ENCODE measurements around the gene PDZD2. TPM values are rescaled to one million over a fixed set of nuclear protein-coding genes. Genes with fewer than 3 reads are reported as not detected.

PDZD2 gene
- total RNA-seq, 1 donor from 2014 or later = 2.6 TPM

DNA sequence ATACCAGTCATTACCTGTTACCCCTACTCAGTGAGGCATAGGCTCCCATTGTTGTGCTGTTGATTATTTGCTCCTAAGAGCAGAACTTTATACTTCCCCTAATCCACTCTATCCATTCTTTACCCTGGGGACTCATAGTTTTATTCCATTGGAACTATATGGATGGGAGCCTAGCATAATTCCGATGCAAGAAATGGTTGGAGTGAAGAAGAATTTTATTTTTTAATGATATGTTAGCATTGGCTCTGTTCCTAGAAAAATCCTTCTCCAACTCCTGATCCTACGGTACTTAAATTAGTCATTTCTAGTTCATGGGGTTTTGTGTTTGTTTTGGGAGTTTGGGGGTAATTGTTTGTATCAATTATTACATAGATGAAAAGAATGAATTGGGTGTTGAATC is 343.7 kb downstream of the PDZD2 start:
- no peak overlapping the region for H3K9ac ChIP-seq (ENCODE audit: low read depth in 1 of 3, low read length in 3 of 3)

DNA sequence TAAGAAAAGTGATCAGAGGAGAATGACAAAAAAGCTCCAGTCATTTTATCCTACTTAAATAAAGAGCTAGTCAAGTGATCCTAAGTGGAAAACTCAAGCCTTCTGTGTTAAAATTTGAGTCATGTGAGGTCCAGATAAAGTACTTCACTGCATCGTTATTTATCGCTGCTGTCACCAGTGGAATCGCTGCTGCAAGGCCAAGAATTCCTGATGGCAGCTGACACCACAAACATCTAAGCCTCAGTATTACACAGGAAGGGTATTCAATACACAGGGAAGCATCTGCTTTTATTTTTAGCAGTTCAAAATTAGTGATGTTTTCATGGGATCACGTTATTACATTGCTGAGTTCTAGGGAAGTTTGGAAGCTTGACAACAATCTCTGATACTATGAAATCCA is 344.9 kb downstream of the PDZD2 start:
- no peaks in the 10 kb centered on the region for H3K9me3 ChIP-seq (ENCODE audit: control insufficient read depth in 3 of 3, low read length in 3 of 3)
- no peak overlapping the region for H3K4me3 ChIP-seq (ENCODE audit: low read length in 3 of 3)
- no peaks in the 10 kb centered on the region for H3K36me3 ChIP-seq (ENCODE audit: control insufficient read depth in 3 of 3, insufficient read depth in 3 of 3, low read length in 3 of 3)
- peaks cover 0 to 4% (median 0%) of the 10 kb centered on the region in 3 donors for H3K27me3 ChIP-seq (ENCODE audit: control insufficient read depth in 3 of 3, insufficient read depth in 3 of 3, low read length in 3 of 3)
- H3K4me1 ChIP-seq (ENCODE audit: control insufficient read depth in 3 of 3, insufficient read depth in 3 of 3, low read length in 3 of 3) = peaks cover 8 to 14% (median 11%) of the 10 kb centered on the region in 3 donors
- no peak overlapping the region for H3K27ac ChIP-seq (ENCODE audit: low read depth, low read length)
- no peak overlapping the region for H3K9ac ChIP-seq (ENCODE audit: low read depth in 1 of 3, low read length in 3 of 3)

More for the DNA sequence above, 343.7 kb downstream of the PDZD2 start:
- Histone ChIP-seq H3K36me3 (ENCODE audit: control insufficient read depth in 3 of 3, insufficient read depth in 3 of 3, low read length in 3 of 3) (no peaks in the 10 kb centered on the region), H3K27me3 (ENCODE audit: control insufficient read depth in 3 of 3, insufficient read depth in 3 of 3, low read length in 3 of 3) (peaks cover 0 to 4% (median 0%) of the 10 kb centered on the region in 3 donors), H3K4me1 (ENCODE audit: control insufficient read depth in 3 of 3, insufficient read depth in 3 of 3, low read length in 3 of 3) (peaks cover 8 to 14% (median 11%) of the 10 kb centered on the region in 3 donors), H3K27ac (ENCODE audit: low read depth, low read length) (no peak overlapping the region), H3K4me3 (ENCODE audit: low read length in 3 of 3) (no peak overlapping the region), H3K9me3 (ENCODE audit: control insufficient read depth in 3 of 3, low read length in 3 of 3) (no peaks in the 10 kb centered on the region)

DNA sequence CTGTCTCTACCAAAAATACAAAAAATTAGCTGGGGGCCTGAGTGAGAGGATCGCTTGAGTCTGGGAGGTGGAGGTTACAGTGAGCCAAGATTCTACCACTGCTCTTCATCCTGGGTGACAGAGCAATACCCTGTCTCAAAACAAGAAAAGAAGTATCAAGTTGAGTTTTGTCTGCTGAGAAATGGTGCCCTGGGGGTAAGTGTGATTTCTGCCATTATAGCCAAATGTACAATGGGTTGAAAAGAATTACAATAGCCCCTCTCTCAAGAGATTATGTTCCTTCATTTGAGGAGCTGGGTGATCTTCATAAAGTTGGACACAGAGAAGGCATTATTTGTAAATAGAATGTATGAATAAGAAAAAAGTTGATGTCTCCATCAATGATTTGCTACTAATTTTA is 345.8 kb downstream of the PDZD2 start:
- Histone ChIP-seq H3K36me3 (ENCODE audit: control insufficient read depth in 3 of 3, insufficient read depth in 3 of 3, low read length in 3 of 3) (no peaks in the 10 kb centered on the region), H3K27ac (ENCODE audit: low read depth, low read length) (no peak overlapping the region), H3K4me3 (ENCODE audit: low read length in 3 of 3) (no peak overlapping the region), H3K4me1 (ENCODE audit: control insufficient read depth in 3 of 3, insufficient read depth in 3 of 3, low read length in 3 of 3) (peaks cover 8 to 14% (median 11%) of the 10 kb centered on the region in 3 donors), H3K27me3 (ENCODE audit: control insufficient read depth in 3 of 3, insufficient read depth in 3 of 3, low read length in 3 of 3) (peaks cover 0 to 4% (median 0%) of the 10 kb centered on the region in 3 donors), H3K9me3 (ENCODE audit: control insufficient read depth in 3 of 3, low read length in 3 of 3) (no peaks in the 10 kb centered on the region), H3K9ac (ENCODE audit: low read depth in 1 of 3, low read length in 3 of 3) (no peak overlapping the region)

DNA sequence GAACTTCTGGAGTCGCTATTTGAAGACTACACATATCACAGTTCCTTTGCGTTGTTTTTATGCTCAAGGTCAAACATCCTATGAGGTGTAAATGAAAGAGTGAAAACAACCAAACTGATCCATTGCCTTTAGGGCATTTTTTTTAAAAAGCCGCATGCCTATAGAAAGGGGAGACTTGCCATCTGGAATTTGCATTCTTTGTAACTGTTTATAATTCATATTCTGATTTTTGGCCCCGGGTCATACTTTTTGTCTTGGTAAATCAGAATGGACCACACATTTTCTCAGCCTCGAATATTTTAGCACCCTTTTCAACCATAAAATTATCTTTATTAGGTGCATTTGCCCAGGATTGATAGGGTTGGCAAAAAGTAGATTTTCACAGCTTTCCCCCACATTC is 347.2 kb downstream of the PDZD2 start:
- H3K4me1 ChIP-seq (ENCODE audit: control insufficient read depth in 3 of 3, insufficient read depth in 3 of 3, low read length in 3 of 3) = peaks cover 8 to 14% (median 11%) of the 10 kb centered on the region in 3 donors

GRCh38 chr5:31987985-31988710 is 349.2 kb downstream of the PDZD2 start:
- H3K9me3 ChIP-seq (ENCODE audit: control insufficient read depth in 3 of 3, low read length in 3 of 3) = no peaks in the 10 kb centered on the region
- H3K4me3 ChIP-seq (ENCODE audit: low read length in 3 of 3) = no peak overlapping the region
- no peaks in the 10 kb centered on the region for H3K27me3 ChIP-seq (ENCODE audit: control insufficient read depth in 3 of 3, insufficient read depth in 3 of 3, low read length in 3 of 3)
- H3K27ac ChIP-seq (ENCODE audit: low read depth, low read length) = no peak overlapping the region
- H3K4me1 ChIP-seq (ENCODE audit: control insufficient read depth in 3 of 3, insufficient read depth in 3 of 3, low read length in 3 of 3) = peaks cover 8 to 15% (median 9%) of the 10 kb centered on the region in 3 donors
- H3K9ac ChIP-seq (ENCODE audit: low read depth in 1 of 3, low read length in 3 of 3) = no peak overlapping the region
- no peaks in the 10 kb centered on the region for H3K36me3 ChIP-seq (ENCODE audit: control insufficient read depth in 3 of 3, insufficient read depth in 3 of 3, low read length in 3 of 3)

More for the DNA sequence above, 347.2 kb downstream of the PDZD2 start:
- Histone ChIP-seq H3K36me3 (ENCODE audit: control insufficient read depth in 3 of 3, insufficient read depth in 3 of 3, low read length in 3 of 3) (no peaks in the 10 kb centered on the region), H3K27ac (ENCODE audit: low read depth, low read length) (no peak overlapping the region), H3K9ac (ENCODE audit: low read depth in 1 of 3, low read length in 3 of 3) (no peak overlapping the region), H3K27me3 (ENCODE audit: control insufficient read depth in 3 of 3, insufficient read depth in 3 of 3, low read length in 3 of 3) (peaks cover 0 to 4% (median 0%) of the 10 kb centered on the region in 3 donors), H3K9me3 (ENCODE audit: control insufficient read depth in 3 of 3, low read length in 3 of 3) (no peaks in the 10 kb centered on the region), H3K4me3 (ENCODE audit: low read length in 3 of 3) (no peak overlapping the region)

DNA sequence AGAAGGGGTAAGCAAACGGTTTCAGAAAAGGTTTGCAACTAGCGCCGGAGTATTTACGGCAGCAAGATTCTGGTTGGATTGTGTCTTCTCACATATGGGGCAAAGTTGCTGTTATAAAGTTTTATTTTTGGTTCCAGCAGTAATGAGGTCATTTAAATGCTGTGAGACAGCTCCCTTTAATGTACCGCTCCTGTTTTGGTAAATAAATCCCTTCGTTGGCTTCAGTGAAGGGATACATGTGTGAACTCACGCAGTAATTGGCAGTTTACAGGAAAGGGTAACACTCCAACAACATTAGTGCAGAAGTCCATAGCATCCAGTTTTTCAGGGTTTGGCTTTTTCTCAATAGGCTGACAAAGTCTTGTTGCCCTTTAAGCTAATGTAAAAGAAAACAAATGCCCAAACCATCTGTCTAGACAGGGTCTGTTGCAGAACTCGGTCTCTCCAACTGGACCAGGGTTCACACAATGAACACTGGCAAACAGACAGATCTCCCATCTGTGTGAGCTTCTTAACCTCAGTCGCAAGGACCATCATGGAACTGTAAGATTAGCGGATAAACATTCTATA is 351.2 kb downstream of the PDZD2 start:
- H3K27me3 ChIP-seq (ENCODE audit: control insufficient read depth in 3 of 3, insufficient read depth in 3 of 3, low read length in 3 of 3) = peaks cover 0 to 3% (median 0%) of the 10 kb centered on the region in 3 donors
- no peak overlapping the region for H3K4me3 ChIP-seq (ENCODE audit: low read length in 3 of 3)
- no peaks in the 10 kb centered on the region for H3K36me3 ChIP-seq (ENCODE audit: control insufficient read depth in 3 of 3, insufficient read depth in 3 of 3, low read length in 3 of 3)
- no peak overlapping the region for H3K9ac ChIP-seq (ENCODE audit: low read depth in 1 of 3, low read length in 3 of 3)
- H3K9me3 ChIP-seq (ENCODE audit: control insufficient read depth in 3 of 3, low read length in 3 of 3) = no peaks in the 10 kb centered on the region
- no peak overlapping the region for H3K27ac ChIP-seq (ENCODE audit: low read depth, low read length)
- peaks cover 0 to 3% (median 0%) of the 10 kb centered on the region in 3 donors for H3K4me1 ChIP-seq (ENCODE audit: control insufficient read depth in 3 of 3, insufficient read depth in 3 of 3, low read length in 3 of 3)

DNA sequence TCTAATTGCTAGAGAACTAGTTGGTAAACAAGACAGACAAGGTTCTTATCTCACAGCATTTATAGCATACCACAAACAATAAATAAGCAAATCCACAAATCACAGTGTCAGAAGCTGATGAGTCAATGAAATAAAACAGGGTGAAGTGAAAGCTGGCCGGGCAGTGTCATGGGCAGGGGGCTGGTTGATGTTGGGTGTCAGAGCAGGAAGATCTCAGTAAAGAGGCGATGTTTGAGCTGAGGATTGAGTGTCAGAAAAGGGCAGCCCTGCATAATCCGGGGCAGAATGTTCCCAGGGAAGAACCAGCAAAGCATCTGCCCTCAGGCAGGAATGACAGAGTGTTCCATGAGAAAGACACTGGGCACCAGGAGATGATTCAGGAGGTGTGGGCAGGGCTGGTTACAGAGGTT is 351.8 kb downstream of the PDZD2 start:
- Histone ChIP-seq H3K9ac (ENCODE audit: low read depth in 1 of 3, low read length in 3 of 3) (no peak overlapping the region), H3K36me3 (ENCODE audit: control insufficient read depth in 3 of 3, insufficient read depth in 3 of 3, low read length in 3 of 3) (no peaks in the 10 kb centered on the region)

DNA sequence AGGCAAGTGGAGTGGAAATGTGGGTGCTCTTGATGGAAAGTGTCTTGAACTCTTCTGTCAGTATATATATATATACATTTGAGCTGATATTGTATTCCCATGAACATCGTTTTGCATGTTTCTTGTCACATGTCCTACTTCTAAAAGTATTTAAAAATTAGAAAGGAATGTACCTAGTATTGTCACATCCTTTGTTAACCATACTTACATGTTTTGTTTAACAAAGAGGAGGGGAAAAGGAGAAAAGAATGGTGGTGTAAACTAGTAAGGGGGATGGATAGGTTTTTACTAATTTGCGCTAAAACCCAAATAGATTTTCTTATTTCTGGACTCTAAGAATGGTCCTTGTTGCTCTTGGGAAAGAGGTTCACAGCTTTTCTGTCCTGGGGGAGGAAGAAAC is 353.4 kb downstream of the PDZD2 start:
- Histone ChIP-seq H3K9ac (ENCODE audit: low read depth in 1 of 3, low read length in 3 of 3) (no peak overlapping the region), H3K27ac (ENCODE audit: low read depth, low read length) (no peak overlapping the region), H3K27me3 (ENCODE audit: control insufficient read depth in 3 of 3, insufficient read depth in 3 of 3, low read length in 3 of 3) (peaks cover 0 to 4% (median 0%) of the 10 kb centered on the region in 3 donors), H3K4me1 (ENCODE audit: control insufficient read depth in 3 of 3, insufficient read depth in 3 of 3, low read length in 3 of 3) (peaks cover 0 to 3% (median 0%) of the 10 kb centered on the region in 3 donors), H3K36me3 (ENCODE audit: control insufficient read depth in 3 of 3, insufficient read depth in 3 of 3, low read length in 3 of 3) (no peaks in the 10 kb centered on the region), H3K4me3 (ENCODE audit: low read length in 3 of 3) (no peak overlapping the region), H3K9me3 (ENCODE audit: control insufficient read depth in 3 of 3, low read length in 3 of 3) (no peaks in the 10 kb centered on the region)

More for the DNA sequence above, 351.8 kb downstream of the PDZD2 start:
- Histone ChIP-seq H3K4me3 (ENCODE audit: low read length in 3 of 3) (no peak overlapping the region), H3K27ac (ENCODE audit: low read depth, low read length) (no peak overlapping the region), H3K27me3 (ENCODE audit: control insufficient read depth in 3 of 3, insufficient read depth in 3 of 3, low read length in 3 of 3) (peaks cover 0 to 4% (median 0%) of the 10 kb centered on the region in 3 donors), H3K9me3 (ENCODE audit: control insufficient read depth in 3 of 3, low read length in 3 of 3) (no peaks in the 10 kb centered on the region), H3K4me1 (ENCODE audit: control insufficient read depth in 3 of 3, insufficient read depth in 3 of 3, low read length in 3 of 3) (peaks cover 0 to 3% (median 0%) of the 10 kb centered on the region in 3 donors)

DNA sequence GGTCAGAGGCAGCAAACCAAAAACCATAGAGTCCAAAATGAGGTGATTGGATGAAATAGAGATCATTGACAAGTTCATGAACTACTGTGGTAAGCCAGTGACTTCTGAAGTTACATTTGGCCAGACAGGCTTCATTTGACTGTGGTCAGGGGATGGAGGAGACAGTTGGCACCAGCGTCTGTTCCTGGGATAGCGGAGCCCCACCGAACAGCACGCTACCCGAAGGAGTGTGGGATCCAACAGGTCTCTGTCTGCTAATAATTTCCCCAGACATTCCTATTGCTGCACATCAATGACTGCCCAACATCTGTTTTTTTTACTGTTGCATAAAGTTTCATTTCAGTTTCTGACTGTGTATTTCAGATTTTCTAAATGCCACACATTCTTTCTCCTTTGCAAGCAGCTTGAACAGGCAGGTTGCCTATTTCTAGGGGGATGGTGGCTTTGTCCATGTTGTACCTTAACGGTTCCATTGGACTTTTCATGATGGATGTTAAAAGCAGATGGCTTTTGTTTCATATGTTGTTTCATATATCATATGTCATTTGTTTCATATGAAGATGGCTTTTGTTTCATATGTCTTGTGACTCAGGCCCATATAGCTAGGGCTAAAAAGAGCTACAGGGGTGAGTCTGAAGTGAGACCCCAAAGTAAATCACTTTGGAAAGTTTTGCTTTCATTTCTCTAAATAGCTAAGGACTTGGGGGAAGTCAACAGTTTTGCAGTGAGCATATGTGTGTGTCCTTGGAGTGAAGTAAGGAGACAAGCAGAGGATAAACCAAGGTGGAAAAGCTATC is 354.4 kb downstream of the PDZD2 start:
- Histone ChIP-seq H3K27me3 (ENCODE audit: control insufficient read depth in 3 of 3, insufficient read depth in 3 of 3, low read length in 3 of 3) (peaks cover 0 to 4% (median 0%) of the 10 kb centered on the region in 3 donors), H3K27ac (ENCODE audit: low read depth, low read length) (no peak overlapping the region), H3K4me1 (ENCODE audit: control insufficient read depth in 3 of 3, insufficient read depth in 3 of 3, low read length in 3 of 3) (peaks cover 0 to 3% (median 0%) of the 10 kb centered on the region in 3 donors), H3K36me3 (ENCODE audit: control insufficient read depth in 3 of 3, insufficient read depth in 3 of 3, low read length in 3 of 3) (no peaks in the 10 kb centered on the region), H3K9me3 (ENCODE audit: control insufficient read depth in 3 of 3, low read length in 3 of 3) (no peaks in the 10 kb centered on the region), H3K9ac (ENCODE audit: low read depth in 1 of 3, low read length in 3 of 3) (no peak overlapping the region), H3K4me3 (ENCODE audit: low read length in 3 of 3) (no peak overlapping the region)

Measured in skeletal muscle tissue (tissue), 4 donors.